ENCODE measurements around the gene SLC22A12. TPM values are rescaled to one million over a fixed set of nuclear protein-coding genes. Genes with fewer than 3 reads are reported as not detected.

Gene SLC22A12
- polyA plus RNA-seq (2011; rRNA removed) (not detected in 2 replicates), polyA plus RNA-seq (2017; fragmentation: RNase III; extraction: RNeasy Plus Mini Kit Qiagen cat#74134 plus additional on column Dnase treatment) (not detected in 3 replicates), polyA minus RNA-seq (2011; rRNA and poly(A)+ RNA removed) (not detected in 2 replicates)
- not detected in 2 replicates for polyA plus RNA-seq (2012; cell fraction: cytosol; rRNA removed)
- polyA plus RNA-seq (2012; cell fraction: nucleus; rRNA removed), result not detected in 2 replicates

DNA sequence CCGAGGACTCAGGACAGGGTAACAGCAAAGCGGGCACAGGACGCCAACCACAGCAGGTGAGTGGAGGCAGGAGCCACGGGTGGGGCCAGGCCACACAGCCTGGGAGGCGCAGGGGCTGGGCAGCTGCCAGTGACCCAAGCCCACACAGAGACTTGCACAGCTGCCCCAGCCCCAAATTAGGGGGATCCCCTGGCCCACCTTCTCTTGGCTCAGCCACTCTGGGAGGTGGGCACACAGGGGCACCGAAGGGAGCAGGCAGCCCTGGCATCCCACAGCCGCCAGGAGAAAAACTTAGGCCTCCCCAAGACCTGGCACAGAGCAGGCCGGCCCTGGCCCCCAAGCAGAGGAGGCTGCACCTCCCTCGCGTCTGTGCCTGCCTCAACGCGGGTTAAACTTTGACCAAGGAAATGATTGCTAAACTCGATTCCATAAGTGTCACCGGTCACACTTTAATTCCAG lies at the start of gene SLC22A12:
TSS of gene SLC22A12 (plus strand) at position 458 of the 459 bp plus-strand sequence. CDS start 337 bp downstream, outside the sequence.
- H3K4me1 ChIP-seq, result no peaks in the 10 kb centered on the region
- ATAC-seq (peak in 1 of 2 experiments; percentile 28; a peak in 2 of 6 replicates), DNase-seq (ENCODE audit: low read depth in 1 of 2, low spot score in 1 of 2) (no peak), FAIRE-seq (no peak)
- WGBS (ENCODE audit: missing lambda C conversion rate), result 55% methylated on average over 14 of the region's 14 CpGs
- TF ChIP-seq, protein P1, sequence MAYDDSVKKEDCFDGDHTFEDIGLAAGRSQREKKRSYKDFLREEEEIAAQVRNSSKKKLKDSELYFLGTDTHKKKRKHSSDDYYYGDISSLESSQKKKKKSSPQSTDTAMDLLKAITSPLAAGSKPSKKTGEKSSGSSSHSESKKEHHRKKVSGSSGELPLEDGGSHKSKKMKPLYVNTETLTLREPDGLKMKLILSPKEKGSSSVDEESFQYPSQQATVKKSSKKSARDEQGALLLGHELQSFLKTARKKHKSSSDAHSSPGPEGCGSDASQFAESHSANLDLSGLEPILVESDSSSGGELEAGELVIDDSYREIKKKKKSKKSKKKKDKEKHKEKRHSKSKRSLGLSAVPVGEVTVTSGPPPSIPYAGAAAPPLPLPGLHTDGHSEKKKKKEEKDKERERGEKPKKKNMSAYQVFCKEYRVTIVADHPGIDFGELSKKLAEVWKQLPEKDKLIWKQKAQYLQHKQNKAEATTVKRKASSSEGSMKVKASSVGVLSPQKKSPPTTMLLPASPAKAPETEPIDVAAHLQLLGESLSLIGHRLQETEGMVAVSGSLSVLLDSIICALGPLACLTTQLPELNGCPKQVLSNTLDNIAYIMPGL (CRISPR knock-in tag; IDR thresholded peaks at IDR 0.05; ENCODE audit: borderline replicate concordance), result no peak
- TF ChIP-seq HOXA7 (CRISPR knock-in tag; IDR thresholded peaks at IDR 0.05) (no peak), MAZ (IDR thresholded peaks at IDR 0.05; ENCODE audit: borderline replicate concordance, low read depth, low read length) (no peak), RAD21 (conservative IDR thresholded peaks at IDR 0.05 in 1 of 2, IDR thresholded peaks at IDR 0.05 in 1 of 2) (no peak), SREBF2 (IDR thresholded peaks at IDR 0.05) (no peak), HEYL (CRISPR knock-in tag; IDR thresholded peaks at IDR 0.05) (no peak), CHD2 (IDR thresholded peaks at IDR 0.05; ENCODE audit: low read length, partially characterized antibody) (no peak), POLR2A (IDR thresholded peaks at IDR 0.05; ENCODE audit: low read length) (no peak), HDAC2 (IDR thresholded peaks at IDR 0.05) (no peak), GATA3 (IDR thresholded peaks at IDR 0.05; ENCODE audit: borderline replicate concordance) (no peak), NFE2L2 (conservative IDR thresholded peaks at IDR 0.05; ENCODE audit: low read length) (no peak), ZC3H11A (IDR thresholded peaks at IDR 0.05) (no peak), HOXB13 (CRISPR knock-in tag; IDR thresholded peaks at IDR 0.05; ENCODE audit: low read depth) (no peak)
- TF ChIP-seq, protein P2, sequence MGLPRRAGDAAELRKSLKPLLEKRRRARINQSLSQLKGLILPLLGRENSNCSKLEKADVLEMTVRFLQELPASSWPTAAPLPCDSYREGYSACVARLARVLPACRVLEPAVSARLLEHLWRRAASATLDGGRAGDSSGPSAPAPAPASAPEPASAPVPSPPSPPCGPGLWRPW (IDR thresholded peaks at IDR 0.05), result no peak
- ChIA-PET POLR2A (no interaction called here), CTCF (interaction anchor here (1.1 to 2.6 kb wide), 3 partner anchors 40 to 141 kb away, joined by 3 to 8 read pairs (median 6); no protein-coding TSS in a partner anchor)
- H3K27ac ChIP-seq, result no peak within 1 kb of the TSS
- peaks cover 13% of the 10 kb centered on the region for H3K9me3 ChIP-seq
- H3K4me3 ChIP-seq, result no peak within 1 kb of the TSS
- no peak within 1 kb of the TSS for H3K4me2 ChIP-seq

DNA sequence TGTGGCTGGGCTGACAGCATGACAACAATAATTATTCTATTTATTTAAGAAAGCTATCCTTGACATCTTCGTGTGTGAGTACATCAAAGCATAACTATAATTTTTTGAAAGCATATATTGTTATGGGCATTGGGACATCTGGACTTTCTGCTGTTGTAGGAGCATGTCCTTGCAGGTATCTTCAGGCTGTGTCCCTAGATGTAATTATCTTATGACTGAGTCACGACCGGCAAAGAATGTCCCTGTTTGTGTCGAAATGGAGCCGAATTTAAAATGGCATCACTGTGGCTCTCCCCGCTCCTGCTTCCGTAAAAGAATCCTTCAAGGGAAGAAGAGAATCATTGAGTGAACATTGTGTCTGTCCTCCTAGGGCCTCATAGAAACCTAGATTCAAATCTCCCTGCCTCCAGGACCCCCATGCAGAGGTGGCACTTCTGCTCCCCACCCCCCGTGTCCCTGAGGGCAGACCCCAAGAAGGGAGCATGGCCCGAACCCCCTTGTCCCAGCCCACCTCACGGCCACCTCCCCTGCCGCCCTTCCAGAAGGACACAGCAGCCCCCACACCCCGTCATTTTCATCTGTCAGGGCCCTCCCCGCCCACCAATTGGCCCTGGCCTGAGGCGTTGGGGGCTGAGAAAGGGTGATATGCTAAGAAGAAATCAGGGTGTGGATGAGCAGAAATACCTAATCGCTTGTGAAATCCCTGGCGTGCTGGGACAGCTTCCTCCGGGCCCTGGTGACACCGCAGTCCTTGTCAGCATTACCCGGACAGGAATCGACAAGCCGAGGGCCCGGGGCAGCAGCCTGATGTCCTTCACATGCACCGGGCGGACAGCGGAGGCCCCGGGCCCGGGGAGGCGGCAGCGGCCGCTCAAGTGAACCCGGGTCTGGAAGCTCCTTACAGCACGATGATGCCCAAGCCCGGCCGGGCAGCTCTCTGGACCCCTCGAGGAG lies 48.6 kb upstream of the SLC22A12 start:
- H3K27ac ChIP-seq, result no peak overlapping the region
- H3K4me1 ChIP-seq, result peaks cover 19% of the 10 kb centered on the region
- FAIRE-seq, result no peak

More for the DNA sequence above, 48.6 kb upstream of the SLC22A12 start:
- Histone ChIP-seq H3K9me3 (peaks cover 8% of the 10 kb centered on the region), H3K4me2 (no peak overlapping the region), H3K4me3 (no peak overlapping the region)
- DNase-seq (ENCODE audit: low read depth in 1 of 2, low spot score in 1 of 2) (no peak), ATAC-seq (no peak)
- POLR2A ChIA-PET, result no interaction called here
- CTCF ChIA-PET, result interaction anchor here (0.9 to 2.1 kb wide), 4 partner anchors 10 to 146 kb away, joined by 3 to 7 read pairs (median 4); no protein-coding TSS in a partner anchor
- TF ChIP-seq SREBF2 (IDR thresholded peaks at IDR 0.05) (no peak), GATA3 (IDR thresholded peaks at IDR 0.05; ENCODE audit: borderline replicate concordance) (no peak), POLR2A (IDR thresholded peaks at IDR 0.05; ENCODE audit: low read length) (no peak), HEYL (CRISPR knock-in tag; IDR thresholded peaks at IDR 0.05) (no peak), MYC (IDR thresholded peaks at IDR 0.05; ENCODE audit: borderline replicate concordance, low read length) (no peak), HDAC2 (IDR thresholded peaks at IDR 0.05) (no peak), CEBPB (IDR thresholded peaks at IDR 0.05) (no peak), ZNF302 (CRISPR knock-in tag; IDR thresholded peaks at IDR 0.05) (no peak), BHLHE40 (IDR thresholded peaks at IDR 0.05; ENCODE audit: low read depth, low read length) (no peak), RAD21 (conservative IDR thresholded peaks at IDR 0.05 in 1 of 2, IDR thresholded peaks at IDR 0.05 in 1 of 2) (no peak), EHF (CRISPR knock-in tag; IDR thresholded peaks at IDR 0.05) (no peak), ZSCAN20 (CRISPR knock-in tag; IDR thresholded peaks at IDR 0.05) (no peak)
- TF ChIP-seq, protein P3, sequence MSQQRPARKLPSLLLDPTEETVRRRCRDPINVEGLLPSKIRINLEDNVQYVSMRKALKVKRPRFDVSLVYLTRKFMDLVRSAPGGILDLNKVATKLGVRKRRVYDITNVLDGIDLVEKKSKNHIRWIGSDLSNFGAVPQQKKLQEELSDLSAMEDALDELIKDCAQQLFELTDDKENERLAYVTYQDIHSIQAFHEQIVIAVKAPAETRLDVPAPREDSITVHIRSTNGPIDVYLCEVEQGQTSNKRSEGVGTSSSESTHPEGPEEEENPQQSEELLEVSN (IDR thresholded peaks at IDR 0.05; ENCODE audit: borderline replicate concordance, low read depth), result no peak
- TF ChIP-seq, protein P1 (CRISPR knock-in tag; IDR thresholded peaks at IDR 0.05; ENCODE audit: borderline replicate concordance), result no peak
- TF ChIP-seq, protein P4, sequence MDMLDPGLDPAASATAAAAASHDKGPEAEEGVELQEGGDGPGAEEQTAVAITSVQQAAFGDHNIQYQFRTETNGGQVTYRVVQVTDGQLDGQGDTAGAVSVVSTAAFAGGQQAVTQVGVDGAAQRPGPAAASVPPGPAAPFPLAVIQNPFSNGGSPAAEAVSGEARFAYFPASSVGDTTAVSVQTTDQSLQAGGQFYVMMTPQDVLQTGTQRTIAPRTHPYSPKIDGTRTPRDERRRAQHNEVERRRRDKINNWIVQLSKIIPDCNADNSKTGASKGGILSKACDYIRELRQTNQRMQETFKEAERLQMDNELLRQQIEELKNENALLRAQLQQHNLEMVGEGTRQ (IDR thresholded peaks at IDR 0.05), result no peak
- WGBS (ENCODE audit: missing lambda C conversion rate), result 77% methylated on average over 33 of the region's 35 CpGs
